SU-DHL-6 (cell line): Measurements from ENCODE around the gene CMTM7.
"Not testable (repeated sequence)": the region's sequence is repeated elsewhere in the genome, so short reads cannot be mapped to it uniquely, and the experiment has no call there.

Source experiments
- H2AFZ ChIP-seq: fragments of 200-600 bp; sonication (generic); 2 replicates; pipeline ENCODE4 v1.6.1; 2014; ENCODE audit warnings: low read depth, mild to moderate bottlenecking, moderate library complexity, mixed read lengths, antibody characterized with exemption, low read length; ENCODE audit not compliant: severe bottlenecking
- H3F3A ChIP-seq: fragments of 200-600 bp; shearing (Covaris generic); 2 replicates; pipeline ENCODE4 v1.6.0; 2016; ENCODE audit warnings: antibody characterized with exemption, mild to moderate bottlenecking; ENCODE audit not compliant: insufficient read depth
- H3K27ac ChIP-seq: fragments of 200-600 bp; sonication (generic); 2 replicates; pipeline ENCODE4 v1.5.1; 2016; ENCODE audit warnings: low read depth, mild to moderate bottlenecking, low read length, moderate library complexity, mixed read lengths
- H3K27me3 ChIP-seq: fragments of 200-600 bp; sonication (generic), shearing (Covaris generic); 2 replicates; pipeline ENCODE4 v1.6.0; 2014; ENCODE audit warnings: mild to moderate bottlenecking, low read length
- H3K36me3 ChIP-seq: fragments of 200-600 bp; sonication (generic); 2 replicates; pipeline ENCODE4 v1.6.1; 2014; ENCODE audit warnings: mild to moderate bottlenecking, low read length, mixed read lengths
- H3K4me2 ChIP-seq: fragments of 300-600, 200-600 bp; shearing (Covaris generic), sonication (generic); 2 replicates; pipeline ENCODE4 v1.6.0; 2014; ENCODE audit warnings: low read length, low read depth, mild to moderate bottlenecking; ENCODE audit not compliant: poor library complexity, severe bottlenecking
- H3K4me3 ChIP-seq: fragments of 200-600 bp; sonication (generic); 2 replicates; pipeline ENCODE4 v1.5.1; 2014; ENCODE audit warnings: antibody characterized with exemption, low read length, mild to moderate bottlenecking, mixed read lengths; ENCODE audit not compliant: insufficient read depth, poor library complexity, severe bottlenecking
- H3K79me2 ChIP-seq: fragments of 200-600 bp; sonication (generic); 2 replicates; pipeline ENCODE4 v1.6.1; 2014; ENCODE audit warnings: mild to moderate bottlenecking, low read length, moderate library complexity; ENCODE audit not compliant: insufficient read depth
- H3K9ac ChIP-seq: fragments of 200-600 bp; sonication (generic); 2 replicates; pipeline ENCODE4 v1.7.0; 2014; ENCODE audit warnings: mild to moderate bottlenecking, low read length
- H3K9me2 ChIP-seq: fragments of 200-600 bp; sonication (generic); replicated peaks from 2 replicates; pipeline ENCODE4 v1.6.1; 2014; ENCODE audit warnings: low read length; ENCODE audit not compliant: insufficient read depth
- H3K9me3 ChIP-seq: fragments of 200-600 bp; sonication (generic); 2 replicates; pipeline ENCODE4 v1.6.1; 2014; ENCODE audit warnings: low read length, mixed read lengths; ENCODE audit not compliant: insufficient read depth
- H4K20me1 ChIP-seq: fragments of 200-600 bp; sonication (generic); 2 replicates; pipeline ENCODE4 v1.6.1; 2014; ENCODE audit warnings: low read depth, mild to moderate bottlenecking, antibody characterized with exemption, low read length, moderate library complexity, mixed read lengths
- EZH2phosphoT487 ChIP-seq: fragments of 200-600 bp; sonication (generic), shearing (Covaris generic); conservative IDR thresholded peaks from 2 replicates; pipeline ENCODE4 v1.6.1; 2018; ENCODE audit warnings: mild to moderate bottlenecking, antibody characterized with exemption, low read length, moderate library complexity, mixed read lengths
- TF ChIP-seq, protein P1 (sequence below): fragments of 200-600 bp; sonication (generic); IDR thresholded peaks from one replicate; pipeline ENCODE4 v1.5.1; 2017; ENCODE audit warnings: antibody characterized with exemption, mild to moderate bottlenecking, low read length, moderate library complexity; ENCODE audit not compliant: insufficient read depth, poor library complexity, severe bottlenecking

The CMTM7 gene

DNA sequence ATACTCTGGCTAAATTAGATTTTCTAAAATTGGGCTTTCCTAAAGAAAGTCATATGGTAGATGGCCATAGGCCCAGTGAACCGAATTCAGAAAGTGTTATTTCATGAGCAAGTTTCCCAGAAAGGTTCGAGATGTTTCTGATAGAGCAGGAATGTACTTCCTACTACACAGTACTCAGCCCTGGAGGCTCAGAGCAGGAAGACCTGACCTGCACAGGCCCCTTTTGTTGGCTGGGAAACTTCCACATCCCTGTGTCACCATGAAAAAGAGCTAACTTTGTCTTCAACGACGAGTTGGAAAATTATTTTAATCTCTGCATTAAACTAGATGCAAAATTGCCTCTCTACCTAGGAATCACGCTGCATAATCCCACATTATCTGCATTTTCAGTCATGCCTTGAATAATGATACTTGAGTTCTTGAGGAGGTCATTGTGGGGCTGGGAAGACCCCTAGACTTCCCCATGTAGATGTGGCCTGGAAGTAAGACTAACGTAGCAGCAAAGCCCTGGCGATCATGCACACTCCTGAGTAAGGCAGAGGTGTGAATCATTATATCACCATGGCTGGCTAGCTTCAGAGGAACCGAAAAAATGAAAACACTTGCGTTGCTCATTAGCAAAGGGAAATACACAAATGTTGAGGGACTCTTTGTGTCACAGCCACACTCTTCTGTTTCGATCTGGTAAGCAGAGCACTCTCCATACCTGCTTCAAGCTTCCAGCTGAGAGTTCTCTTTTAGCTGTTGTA, 47.1 kb downstream of the CMTM7 start:
- H3K36me3 ChIP-seq = no peaks in the 10 kb centered on the region
- no peak overlapping the region for H2AFZ ChIP-seq
- no peaks in the 10 kb centered on the region for H3F3A ChIP-seq
- no peak overlapping the region for H3K4me3 ChIP-seq
- H4K20me1 ChIP-seq = no peaks in the 10 kb centered on the region
- no peaks in the 10 kb centered on the region for H3K27me3 ChIP-seq
- H3K9me3 ChIP-seq = no peaks in the 10 kb centered on the region
- no peak for TF ChIP-seq EZH2phosphoT487
- TF ChIP-seq, protein P1, sequence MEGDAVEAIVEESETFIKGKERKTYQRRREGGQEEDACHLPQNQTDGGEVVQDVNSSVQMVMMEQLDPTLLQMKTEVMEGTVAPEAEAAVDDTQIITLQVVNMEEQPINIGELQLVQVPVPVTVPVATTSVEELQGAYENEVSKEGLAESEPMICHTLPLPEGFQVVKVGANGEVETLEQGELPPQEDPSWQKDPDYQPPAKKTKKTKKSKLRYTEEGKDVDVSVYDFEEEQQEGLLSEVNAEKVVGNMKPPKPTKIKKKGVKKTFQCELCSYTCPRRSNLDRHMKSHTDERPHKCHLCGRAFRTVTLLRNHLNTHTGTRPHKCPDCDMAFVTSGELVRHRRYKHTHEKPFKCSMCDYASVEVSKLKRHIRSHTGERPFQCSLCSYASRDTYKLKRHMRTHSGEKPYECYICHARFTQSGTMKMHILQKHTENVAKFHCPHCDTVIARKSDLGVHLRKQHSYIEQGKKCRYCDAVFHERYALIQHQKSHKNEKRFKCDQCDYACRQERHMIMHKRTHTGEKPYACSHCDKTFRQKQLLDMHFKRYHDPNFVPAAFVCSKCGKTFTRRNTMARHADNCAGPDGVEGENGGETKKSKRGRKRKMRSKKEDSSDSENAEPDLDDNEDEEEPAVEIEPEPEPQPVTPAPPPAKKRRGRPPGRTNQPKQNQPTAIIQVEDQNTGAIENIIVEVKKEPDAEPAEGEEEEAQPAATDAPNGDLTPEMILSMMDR = no peak
- H3K79me2 ChIP-seq = no peaks in the 10 kb centered on the region
- no peak overlapping the region for H3K9ac ChIP-seq
- no peaks in the 10 kb centered on the region for H3K9me2 ChIP-seq
- H3K4me2 ChIP-seq = no peak overlapping the region
- no peak overlapping the region for H3K27ac ChIP-seq

DNA sequence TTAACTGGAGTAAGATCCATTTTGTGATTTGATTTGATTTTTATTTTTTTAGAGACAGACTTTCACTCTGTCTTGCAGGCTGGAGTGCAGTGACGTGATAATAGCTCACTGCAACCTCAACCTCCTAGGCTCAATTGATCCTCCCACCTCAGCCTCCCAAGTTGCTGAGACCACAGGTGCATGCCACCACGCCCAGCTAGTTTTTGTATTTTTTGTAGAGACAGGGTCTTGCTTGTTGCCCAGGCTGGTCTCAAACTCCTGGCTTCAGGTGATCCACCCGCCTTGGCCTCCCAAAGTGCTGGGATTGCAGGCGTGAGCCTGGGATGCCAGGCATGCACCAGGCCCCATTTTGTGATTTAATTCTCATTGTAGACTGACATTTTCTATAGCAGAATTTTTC, 47.8 kb downstream of the CMTM7 start:
- not testable (repeated sequence) for H2AFZ ChIP-seq, H3K4me2 ChIP-seq, H3K9me3 ChIP-seq, H3K36me3 ChIP-seq, H3F3A ChIP-seq, H4K20me1 ChIP-seq, H3K9ac ChIP-seq, H3K79me2 ChIP-seq, H3K9me2 ChIP-seq, H3K27me3 ChIP-seq, H3K27ac ChIP-seq, H3K4me3 ChIP-seq

DNA sequence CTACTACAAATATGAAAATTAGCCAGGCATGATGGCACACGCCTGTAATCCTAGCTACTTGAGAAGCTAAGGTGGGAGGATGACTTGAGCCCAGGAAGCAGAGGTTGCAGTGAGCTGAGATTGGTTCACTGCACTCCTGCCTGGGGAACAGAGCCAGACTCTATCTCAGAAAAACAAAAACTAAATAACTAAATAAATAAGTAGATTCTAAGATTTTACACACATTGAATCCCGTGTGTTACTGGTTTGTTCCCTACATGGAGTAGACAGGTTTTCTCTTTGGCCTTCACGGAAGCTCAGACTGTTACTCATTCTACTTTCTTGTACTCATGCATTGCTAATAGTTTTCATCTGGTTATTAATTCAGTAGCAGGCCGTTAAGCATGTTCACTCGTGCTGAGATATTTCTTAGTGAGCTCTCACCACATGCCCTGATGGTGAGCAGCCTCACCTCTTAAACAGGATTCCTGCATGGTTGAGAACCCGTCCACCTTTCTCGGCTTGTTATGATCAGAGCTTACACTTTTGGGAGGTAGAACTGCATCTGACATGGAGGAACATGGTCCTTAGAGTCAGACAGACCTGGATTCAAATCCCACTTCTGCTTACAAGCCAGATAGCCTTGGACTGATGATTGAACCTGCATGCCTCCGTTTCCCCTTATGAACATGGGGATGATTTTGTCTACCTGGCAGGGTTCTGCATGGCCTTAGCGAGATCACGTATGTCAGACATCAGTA, 49.1 kb downstream of the CMTM7 start:
- H3K79me2 ChIP-seq = no peaks in the 10 kb centered on the region
- H2AFZ ChIP-seq = no peak overlapping the region
- no peak overlapping the region for H3K4me3 ChIP-seq
- H3K27ac ChIP-seq = no peak overlapping the region
- no peaks in the 10 kb centered on the region for H3K9me3 ChIP-seq
- H3F3A ChIP-seq = no peaks in the 10 kb centered on the region
- no peaks in the 10 kb centered on the region for H4K20me1 ChIP-seq
- no peak overlapping the region for H3K9ac ChIP-seq
- H3K27me3 ChIP-seq = no peaks in the 10 kb centered on the region
- H3K36me3 ChIP-seq = no peaks in the 10 kb centered on the region
- no peaks in the 10 kb centered on the region for H3K9me2 ChIP-seq
- TF ChIP-seq, protein P1 = no peak
- TF ChIP-seq EZH2phosphoT487 = no peak
- no peak overlapping the region for H3K4me2 ChIP-seq

DNA sequence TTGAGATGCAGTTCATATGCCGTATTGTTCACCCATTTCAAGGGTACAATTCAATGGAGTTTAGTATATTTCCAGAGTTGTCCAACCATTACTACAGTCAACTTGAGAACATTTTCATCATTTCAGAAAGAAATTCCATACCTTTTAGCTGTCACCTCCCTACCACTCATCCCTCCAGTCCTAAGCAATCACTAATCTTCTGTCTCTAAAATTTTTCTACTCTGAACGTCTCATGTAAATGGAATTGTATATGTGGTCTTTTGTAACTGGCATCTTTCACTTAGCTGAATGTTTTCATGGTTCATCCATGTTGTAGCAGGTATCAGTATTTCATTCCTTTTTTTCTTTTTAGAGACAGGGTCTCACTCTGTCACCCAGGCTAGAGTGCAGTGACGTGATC, 51.1 kb downstream of the CMTM7 start:
- Histone ChIP-seq H3K9me2 (no peaks in the 10 kb centered on the region), H3K79me2 (no peaks in the 10 kb centered on the region), H3K9ac (no peak overlapping the region), H3K4me3 (no peak overlapping the region), H3K36me3 (no peaks in the 10 kb centered on the region), H3K9me3 (no peaks in the 10 kb centered on the region), H3K27me3 (no peaks in the 10 kb centered on the region), H4K20me1 (no peaks in the 10 kb centered on the region; the same call in 1 of the 2 replicates), H3K27ac (no peak overlapping the region), H3F3A (no peaks in the 10 kb centered on the region), H3K4me2 (no peak overlapping the region), H2AFZ (no peak overlapping the region)
- TF ChIP-seq, protein P1 = no peak
- no peak for TF ChIP-seq EZH2phosphoT487
